Measurements from ENCODE around the gene NEDD4.

DNA sequence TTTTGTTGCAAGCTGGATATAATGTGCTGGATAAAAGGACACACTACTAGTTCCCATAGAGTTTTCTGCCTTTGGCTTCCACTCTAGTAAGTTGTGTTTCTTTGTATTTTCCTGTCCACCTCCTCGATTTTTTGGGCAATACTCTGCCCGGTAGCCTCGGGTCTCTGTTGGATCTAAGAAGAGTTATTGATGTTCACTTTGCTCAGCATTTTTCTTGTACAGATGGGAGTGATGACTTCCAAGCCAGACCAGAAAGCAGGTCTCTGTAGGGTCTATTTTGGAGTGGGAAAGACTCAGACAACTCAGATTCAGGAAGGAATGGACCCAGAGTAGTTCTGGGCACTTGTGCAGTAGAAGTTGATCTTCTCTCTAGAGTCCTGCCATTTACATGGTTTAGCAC is 214.5 kb downstream of the NEDD4 start:
- no peak for TF ChIP-seq CTCF (IDR thresholded peaks at IDR 0.05)
- TF ChIP-seq POLR2AphosphoS5 (IDR thresholded peaks at IDR 0.05) = no peak

All from upper lobe of left lung (tissue), 4 donors.